Mesendoderm (in vitro differentiated cells): ENCODE data around the gene SPRR2D.
A peak's percentile ranks its signal among the peaks of the same experiment; 100 is the strongest.

Experiments used
- DNase-seq: peaks from one replicate; pipeline ENCODE4 v3.0.0; 2013
- H2AK5ac ChIP-seq: 2 replicates; pipeline ENCODE4 v1.6.1; 2013; ENCODE audit warnings: low read length, inconsistent platforms
- H2BK120ac ChIP-seq: 2 replicates; pipeline ENCODE4 v1.6.1; 2013; ENCODE audit warnings: low read depth, mild to moderate bottlenecking, low read length, moderate library complexity, mixed read lengths
- H2BK15ac ChIP-seq: replicated peaks from 2 replicates; pipeline ENCODE4 v1.6.1; 2013; ENCODE audit warnings: low read depth, mild to moderate bottlenecking, moderate library complexity
- H2BK5ac ChIP-seq: 2 replicates; pipeline ENCODE4 v1.6.1; 2013; ENCODE audit warnings: low read length, inconsistent platforms
- H3K18ac ChIP-seq: 2 replicates; pipeline ENCODE4 v1.6.1; 2013; ENCODE audit warnings: mild to moderate bottlenecking, low read length, mixed read lengths
- H3K23ac ChIP-seq: one replicate; pipeline ENCODE4 v1.6.1; 2013; ENCODE audit warnings: low read length
- H3K27ac ChIP-seq: 2 replicates; pipeline ENCODE4 v1.5.1; 2013; ENCODE audit warnings: low read depth, mild to moderate bottlenecking, inconsistent platforms, low read length, moderate library complexity
- H3K27me3 ChIP-seq: 2 replicates; pipeline ENCODE4 v1.6.1; 2013; ENCODE audit warnings: low read length, control low read depth, mild to moderate bottlenecking, inconsistent platforms; ENCODE audit not compliant: insufficient read depth, poor library complexity
- H3K36me3 ChIP-seq: 2 replicates; pipeline ENCODE4 v1.6.1; 2013; ENCODE audit warnings: low read length, inconsistent platforms; ENCODE audit not compliant: control insufficient read depth, insufficient read depth
- H3K4ac ChIP-seq: one replicate; pipeline ENCODE4 v1.6.1; 2013; ENCODE audit warnings: low read depth, mild to moderate bottlenecking, low read length, moderate library complexity
- H3K4me1 ChIP-seq: 2 replicates; pipeline ENCODE4 v1.6.1; 2013; ENCODE audit warnings: low read depth, low read length, inconsistent platforms; ENCODE audit not compliant: control insufficient read depth
- H3K4me2 ChIP-seq: 2 replicates; pipeline ENCODE4 v1.6.1; 2013; ENCODE audit warnings: low read length
- H3K4me3 ChIP-seq: 2 replicates; pipeline ENCODE4 v1.5.1; 2013; ENCODE audit warnings: mild to moderate bottlenecking, low read length
- H3K56ac ChIP-seq: one replicate; pipeline ENCODE4 v1.6.1; 2013; ENCODE audit warnings: low read length
- H3K79me1 ChIP-seq: 2 replicates; pipeline ENCODE4 v1.6.1; 2013; ENCODE audit warnings: low read length, inconsistent platforms
- H3K79me2 ChIP-seq: 2 replicates; pipeline ENCODE4 v1.6.1; 2013; ENCODE audit warnings: mild to moderate bottlenecking, low read length; ENCODE audit not compliant: control insufficient read depth, insufficient read depth
- H3K9ac ChIP-seq: 2 replicates; pipeline ENCODE4 v1.6.1; 2013; ENCODE audit warnings: low read length, inconsistent platforms
- H4K5ac ChIP-seq: one replicate; pipeline ENCODE4 v1.6.1; 2013; ENCODE audit warnings: low read length
- H4K8ac ChIP-seq: one replicate; pipeline ENCODE4 v1.6.1; 2013; ENCODE audit warnings: low read depth, mild to moderate bottlenecking, control low read depth, low read length, moderate library complexity
- WGBS: extraction: QIAGEN DNeasy Blood & Tissue Kit; methylation state at CpG from one replicate; pipeline ENCODE4 v1.1.7; 2013; ENCODE audit warnings: low lambda C conversion rate, missing lambda C conversion rate; ENCODE audit not compliant: insufficient coverage; ENCODE audit errors: extremely low coverage; 5-methylcytosine and 5-hydroxymethylcytosine counted together

The SPRR2D gene

DNA sequence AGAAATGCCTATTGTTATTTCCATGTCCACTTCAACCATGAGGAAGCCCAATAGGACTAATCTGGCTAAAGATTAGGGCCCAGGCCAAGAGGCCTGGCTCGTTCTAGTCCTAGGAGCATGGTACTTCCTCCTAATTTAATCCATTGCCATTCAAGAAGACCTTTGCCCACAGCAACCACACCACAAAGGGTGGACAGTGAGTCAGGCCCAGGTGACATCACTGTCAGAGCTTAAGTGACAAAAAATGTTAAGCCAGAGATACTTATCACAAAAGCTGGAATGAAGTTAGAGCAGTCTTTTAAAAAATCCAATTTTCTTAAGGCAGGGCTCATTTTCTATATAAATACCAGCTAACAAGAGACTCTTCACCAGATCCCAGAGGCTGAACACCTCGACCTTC, 39.5 kb downstream of the SPRR2D start, which contains the start of gene SPRR3:
Gene SPRR3 (plus strand): TSS at position 368 of the 400 bp plus-strand sequence. CDS start 1,272 bp downstream, outside the sequence.
- Histone ChIP-seq H3K4me2 (no peak within 1 kb of the TSS), H2BK5ac (peak within 1 kb of the TSS; percentile 35), H3K23ac (no peak within 1 kb of the TSS), H2AK5ac (peak within 1 kb of the TSS; percentile 51), H3K4me3 (no peak within 1 kb of the TSS), H3K4me1 (peaks cover 8% of the 10 kb centered on the region), H3K36me3 (no peaks in the 10 kb centered on the region), H4K5ac (no peak within 1 kb of the TSS), H4K8ac (no peak within 1 kb of the TSS), H3K18ac (no peak within 1 kb of the TSS), H3K4ac (no peak within 1 kb of the TSS), H3K79me1 (no peaks in the 10 kb centered on the region), H2BK120ac (no peak within 1 kb of the TSS), H3K27me3 (no peaks in the 10 kb centered on the region), H2BK15ac (no peak within 1 kb of the TSS), H3K9ac (no peak within 1 kb of the TSS), H3K56ac (no peak within 1 kb of the TSS), H3K79me2 (no peaks in the 10 kb centered on the region), H3K27ac (no peak within 1 kb of the TSS)
- DNase-seq: no peak
- no CpG with 5 or more reads among the region's 2 CpGs for WGBS

DNA sequence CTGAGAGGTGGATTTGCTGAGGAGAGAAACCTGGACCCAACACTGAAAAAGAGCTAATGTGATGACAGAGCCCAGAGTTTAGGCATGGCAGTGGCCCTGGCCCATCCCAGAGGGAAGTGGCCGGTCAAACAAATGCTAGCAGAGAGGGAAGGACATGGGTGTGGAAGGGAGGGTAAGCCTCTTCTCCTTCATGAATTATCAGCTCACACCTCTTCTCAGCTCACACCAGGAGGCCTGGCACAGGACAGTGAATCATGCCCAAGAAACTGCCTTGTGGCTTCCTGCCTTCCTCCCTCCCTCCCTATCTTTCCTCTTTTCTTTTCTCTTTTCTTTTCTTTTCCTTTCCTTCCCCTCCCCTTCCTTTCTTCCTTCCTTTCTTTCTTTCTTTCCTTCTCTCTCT, 40.6 kb downstream of the SPRR2D start:
- Histone ChIP-seq H2BK120ac (no peak overlapping the region), H3K79me1 (no peaks in the 10 kb centered on the region), H2AK5ac (no peak overlapping the region), H3K27ac (no peak overlapping the region), H3K18ac (no peak overlapping the region), H2BK15ac (no peak overlapping the region), H2BK5ac (no peak overlapping the region), H3K4ac (no peak overlapping the region), H3K4me1 (peaks cover 8% of the 10 kb centered on the region), H3K9ac (no peak overlapping the region), H3K4me2 (no peak overlapping the region), H3K4me3 (no peak overlapping the region), H3K56ac (no peak overlapping the region), H3K27me3 (no peaks in the 10 kb centered on the region), H4K5ac (no peak overlapping the region), H3K23ac (no peak overlapping the region), H3K36me3 (no peaks in the 10 kb centered on the region), H3K79me2 (no peaks in the 10 kb centered on the region), H4K8ac (no peak overlapping the region)
- DNase-seq: peak; percentile 53
- WGBS: no CpG with 5 or more reads among the region's 1 CpG

DNA sequence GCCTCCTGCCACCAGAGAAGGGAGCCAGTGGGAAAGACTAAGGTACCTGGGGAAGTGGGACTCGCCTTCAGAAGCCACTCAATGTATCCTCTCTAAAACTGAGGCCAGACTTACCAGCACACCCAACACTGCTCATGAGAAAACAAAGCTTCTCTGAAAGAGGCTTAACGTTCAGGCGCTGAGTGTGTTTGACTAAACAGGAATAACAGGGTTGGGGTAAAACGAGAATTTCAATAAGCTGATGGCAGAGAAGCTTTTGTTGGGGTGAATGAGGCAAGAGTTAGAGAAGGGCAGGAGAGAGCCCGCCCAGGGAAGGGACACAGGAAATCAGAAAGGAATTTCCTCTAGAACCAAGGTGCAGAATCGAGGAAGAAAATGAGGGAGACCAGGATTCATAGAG, 41.1 kb downstream of the SPRR2D start:
- Histone ChIP-seq H3K9ac (no peak overlapping the region), H4K8ac (no peak overlapping the region), H3K23ac (no peak overlapping the region), H2BK120ac (no peak overlapping the region), H2BK5ac (no peak overlapping the region), H3K36me3 (no peaks in the 10 kb centered on the region), H2AK5ac (no peak overlapping the region), H3K18ac (no peak overlapping the region), H3K79me2 (no peaks in the 10 kb centered on the region), H3K56ac (no peak overlapping the region), H3K4me2 (no peak overlapping the region), H3K27ac (no peak overlapping the region), H3K79me1 (no peaks in the 10 kb centered on the region), H3K4me1 (peaks cover 8% of the 10 kb centered on the region), H3K4ac (no peak overlapping the region), H4K5ac (no peak overlapping the region), H3K4me3 (no peak overlapping the region), H2BK15ac (no peak overlapping the region), H3K27me3 (no peaks in the 10 kb centered on the region)
- no peak for DNase-seq
- WGBS: no CpG with 5 or more reads among the region's 6 CpGs

DNA sequence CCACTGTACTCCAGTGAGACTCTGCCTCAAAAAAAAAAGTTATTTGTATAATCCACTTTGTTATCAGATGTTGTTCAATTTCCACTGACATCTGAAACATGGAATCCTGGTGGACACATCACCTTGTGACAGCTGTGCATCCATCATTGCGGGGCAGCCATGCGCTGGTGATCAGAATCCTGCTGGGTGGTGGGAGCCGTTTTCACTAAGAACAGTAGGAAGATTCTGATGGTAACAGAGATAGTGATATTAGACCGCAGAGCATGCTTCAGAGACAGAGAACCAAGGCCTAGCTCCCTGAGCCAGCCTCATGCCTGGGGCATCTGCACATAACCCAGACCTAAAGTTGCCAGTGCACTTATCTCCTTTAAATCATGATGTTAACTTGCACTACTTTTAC, 42.4 kb downstream of the SPRR2D start:
- Histone ChIP-seq H3K4me3 (no peak overlapping the region), H3K9ac (no peak overlapping the region), H2BK15ac (no peak overlapping the region), H2AK5ac (no peak overlapping the region), H2BK5ac (no peak overlapping the region), H3K23ac (no peak overlapping the region), H3K56ac (no peak overlapping the region), H3K4me2 (no peak overlapping the region), H3K36me3 (no peaks in the 10 kb centered on the region), H3K79me2 (no peaks in the 10 kb centered on the region), H3K4me1 (peaks cover 8% of the 10 kb centered on the region), H3K79me1 (no peaks in the 10 kb centered on the region), H3K4ac (no peak overlapping the region), H3K27ac (no peak overlapping the region), H4K8ac (no peak overlapping the region), H2BK120ac (no peak overlapping the region), H3K27me3 (no peaks in the 10 kb centered on the region), H4K5ac (no peak overlapping the region), H3K18ac (no peak overlapping the region)
- WGBS: no CpG with 5 or more reads among the region's 4 CpGs
- DNase-seq: no peak

DNA sequence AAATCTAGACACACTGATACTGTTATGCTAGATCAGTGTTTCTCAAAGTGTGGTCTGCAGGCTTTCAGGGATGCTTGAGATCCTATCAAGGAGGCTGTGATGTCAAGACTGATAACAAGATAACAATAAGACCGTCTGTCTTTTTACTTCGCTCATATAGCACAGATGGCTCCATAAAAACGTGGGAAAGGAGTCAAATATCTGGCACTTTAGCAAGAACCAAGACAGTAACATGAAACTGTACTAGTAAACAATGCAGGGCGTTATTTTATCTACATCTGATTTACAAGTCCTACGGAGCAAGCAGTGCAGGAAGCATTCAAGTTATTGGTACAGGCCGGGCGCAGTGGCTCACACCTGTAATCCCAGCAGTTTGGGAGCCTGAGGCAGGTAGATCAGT, 43.0 kb downstream of the SPRR2D start:
- no peak for DNase-seq
- H4K5ac ChIP-seq: no peak overlapping the region
- no peaks in the 10 kb centered on the region for H3K36me3 ChIP-seq
- no peak overlapping the region for H3K23ac ChIP-seq
- H3K9ac ChIP-seq: no peak overlapping the region
- no peaks in the 10 kb centered on the region for H3K79me2 ChIP-seq
- no peak overlapping the region for H2AK5ac ChIP-seq
- H3K4ac ChIP-seq: no peak overlapping the region
- WGBS: no CpG with 5 or more reads among the region's 7 CpGs
- H3K79me1 ChIP-seq: no peaks in the 10 kb centered on the region
- H2BK120ac ChIP-seq: no peak overlapping the region
- no peak overlapping the region for H3K4me3 ChIP-seq
- H4K8ac ChIP-seq: no peak overlapping the region
- no peak overlapping the region for H2BK5ac ChIP-seq
- no peak overlapping the region for H3K27ac ChIP-seq
- peaks cover 8% of the 10 kb centered on the region for H3K4me1 ChIP-seq
- no peak overlapping the region for H3K18ac ChIP-seq
- no peak overlapping the region for H3K4me2 ChIP-seq
- no peak overlapping the region for H3K56ac ChIP-seq
- no peak overlapping the region for H2BK15ac ChIP-seq
- no peaks in the 10 kb centered on the region for H3K27me3 ChIP-seq

DNA sequence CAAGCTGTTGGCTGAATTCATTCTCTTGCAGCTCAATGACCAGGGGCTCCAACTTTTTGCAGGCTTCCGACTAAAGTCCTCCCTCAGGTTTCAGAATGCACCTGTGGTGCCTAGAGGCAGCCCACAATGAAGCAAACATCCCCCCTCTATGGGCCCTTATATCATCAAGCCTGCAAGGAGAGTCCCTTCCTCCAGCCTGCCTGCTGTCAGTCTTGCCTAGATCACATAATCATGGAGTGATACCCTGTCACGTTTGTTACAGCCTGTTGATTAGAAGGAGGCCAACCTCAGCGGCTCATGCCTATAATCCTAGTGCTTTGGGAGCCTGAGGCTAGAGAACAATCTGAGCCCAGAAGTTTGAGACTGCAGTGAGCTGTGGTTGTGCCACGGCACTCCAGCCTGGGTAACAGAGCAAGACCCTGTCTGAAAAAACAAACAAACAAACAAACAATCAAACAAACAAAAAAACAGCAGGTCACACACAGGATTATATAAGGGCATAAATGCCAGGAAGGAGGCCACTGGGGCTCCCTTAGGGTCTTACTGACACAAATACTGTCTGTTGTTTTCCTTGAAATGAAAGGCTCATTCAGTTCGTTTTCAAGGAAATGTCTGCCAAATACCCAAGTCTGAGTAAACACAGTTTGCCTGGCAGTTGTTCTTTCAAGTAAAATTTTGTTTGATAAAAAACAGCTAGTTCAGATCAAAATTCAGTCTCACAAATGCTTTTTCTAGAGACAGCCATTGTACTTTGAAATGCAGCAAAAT, 44.1 kb downstream of the SPRR2D start:
- Histone ChIP-seq H3K27ac (no peak overlapping the region), H3K4me2 (no peak overlapping the region), H3K18ac (no peak overlapping the region), H4K8ac (no peak overlapping the region), H3K56ac (no peak overlapping the region), H3K27me3 (no peaks in the 10 kb centered on the region), H2AK5ac (no peak overlapping the region), H3K4ac (no peak overlapping the region), H2BK5ac (no peak overlapping the region), H3K4me1 (peaks cover 8% of the 10 kb centered on the region), H3K36me3 (no peaks in the 10 kb centered on the region), H4K5ac (no peak overlapping the region), H3K79me2 (no peaks in the 10 kb centered on the region), H3K79me1 (no peaks in the 10 kb centered on the region), H2BK120ac (no peak overlapping the region), H3K23ac (no peak overlapping the region), H3K4me3 (no peak overlapping the region), H2BK15ac (no peak overlapping the region), H3K9ac (no peak overlapping the region)
- WGBS: no CpG with 5 or more reads among the region's 5 CpGs
- peak; percentile 40 for DNase-seq
